ENCODE results near the gene PXN. TPM values are rescaled to one million over a fixed set of nuclear protein-coding genes. Genes with fewer than 3 reads are reported as not detected.

PXN gene
- total and polyA plus RNA-seq, 2 experiments from 2014 or later: 87.2 to 134 TPM

GRCh38 chr12:120181991-120182631 is 83.4 kb downstream of the PXN start:
- peak; percentile 81 for DNase-seq
- in situ Hi-C loops (cut with MboI): no loop called here
- Histone ChIP-seq H3K9me2 (ENCODE audit: insufficient read depth) (no peaks in the 10 kb centered on the region), H3K36me3 (ENCODE audit: low read depth) (peaks cover 57% of the 10 kb centered on the region), H3K9ac (no peak overlapping the region), H4K20me1 (ENCODE audit: insufficient read depth) (no peaks in the 10 kb centered on the region; the same call in 1 of the 2 replicates), H3K9me3 (ENCODE audit: low read depth) (no peaks in the 10 kb centered on the region), H3K4me1 (ENCODE audit: insufficient read depth) (peaks cover 17% of the 10 kb centered on the region), H2AFZ (no peak overlapping the region), H3F3A (ENCODE audit: insufficient read depth) (peaks cover 32% of the 10 kb centered on the region), H3K79me2 (ENCODE audit: insufficient read depth) (peaks cover 98% of the 10 kb centered on the region), H3K27ac (peak overlapping the region; percentile 53), H3K4me3 (no peak overlapping the region), H3K27me3 (replicated peaks; ENCODE audit: insufficient read depth) (no peaks in the 10 kb centered on the region), H3K4me2 (ENCODE audit: unreplicated experiment) (no peak overlapping the region)
- WGBS, 2 experiments (ENCODE audit: low coverage in 1 of 2, low lambda C conversion rate in 2 of 2, missing lambda C conversion rate in 2 of 2): 70 to 77% methylated on average over 8 of the region's 8 CpGs
- TF ChIP-seq EZH2phosphoT487 (IDR thresholded peaks at IDR 0.05; ENCODE audit: insufficient read depth, low read depth) (no peak), EZH2 (IDR thresholded peaks at IDR 0.05; ENCODE audit: insufficient read depth, poor library complexity, severe bottlenecking) (no peak)

- Histone ChIP-seq H3K79me2 (ENCODE audit: insufficient read depth) (peaks cover 89% of the 10 kb centered on the region), H3K36me3 (ENCODE audit: low read depth) (peaks cover 63% of the 10 kb centered on the region), H3K9ac (no peak overlapping the region), H2AFZ (no peak overlapping the region), H3K4me1 (ENCODE audit: insufficient read depth) (peaks cover 17% of the 10 kb centered on the region), H3K27me3 (replicated peaks; ENCODE audit: insufficient read depth) (no peaks in the 10 kb centered on the region), H3K4me3 (no peak overlapping the region), H3K9me3 (ENCODE audit: low read depth) (no peaks in the 10 kb centered on the region), H3F3A (ENCODE audit: insufficient read depth) (peaks cover 32% of the 10 kb centered on the region), H4K20me1 (ENCODE audit: insufficient read depth) (no peaks in the 10 kb centered on the region; the same call in 1 of the 2 replicates), H3K4me2 (ENCODE audit: unreplicated experiment) (no peak overlapping the region), H3K9me2 (ENCODE audit: insufficient read depth) (no peaks in the 10 kb centered on the region), H3K27ac (no peak overlapping the region)
- WGBS, 2 experiments (ENCODE audit: low coverage in 1 of 2, low lambda C conversion rate in 2 of 2, missing lambda C conversion rate in 2 of 2): 83 to 88% methylated on average over 6 to 7 of the region's 7 CpGs
- in situ Hi-C loops (cut with MboI): no loop called here
- no peak for TF ChIP-seq EZH2phosphoT487 (IDR thresholded peaks at IDR 0.05; ENCODE audit: insufficient read depth, low read depth)
- TF ChIP-seq EZH2 (IDR thresholded peaks at IDR 0.05; ENCODE audit: insufficient read depth, poor library complexity, severe bottlenecking): no peak
- DNase-seq: no peak
Observed at GRCh38 chr12:120180975-120181374, 84.6 kb downstream of the PXN start.

GRCh38 chr12:120175537-120175936 is 90.0 kb downstream of the PXN start:
- Histone ChIP-seq H3K79me2 (ENCODE audit: insufficient read depth) (peaks cover 55% of the 10 kb centered on the region), H3K9me3 (ENCODE audit: low read depth) (no peaks in the 10 kb centered on the region), H3K4me3 (no peak overlapping the region), H3F3A (ENCODE audit: insufficient read depth) (peaks cover under 1% of the 10 kb centered on the region; the same call in 1 of the 2 replicates), H3K36me3 (ENCODE audit: low read depth) (peaks cover 82% of the 10 kb centered on the region), H3K4me2 (ENCODE audit: unreplicated experiment) (no peak overlapping the region), H4K20me1 (ENCODE audit: insufficient read depth) (no peaks in the 10 kb centered on the region), H3K27me3 (replicated peaks; ENCODE audit: insufficient read depth) (no peaks in the 10 kb centered on the region), H2AFZ (no peak overlapping the region), H3K9ac (no peak overlapping the region), H3K27ac (no peak overlapping the region), H3K9me2 (ENCODE audit: insufficient read depth) (no peaks in the 10 kb centered on the region), H3K4me1 (ENCODE audit: insufficient read depth) (no peaks in the 10 kb centered on the region)
- no peak for DNase-seq
- no peak for TF ChIP-seq EZH2phosphoT487 (IDR thresholded peaks at IDR 0.05; ENCODE audit: insufficient read depth, low read depth)
- TF ChIP-seq EZH2 (IDR thresholded peaks at IDR 0.05; ENCODE audit: insufficient read depth, poor library complexity, severe bottlenecking): no peak
- in situ Hi-C loops (cut with MboI): no loop called here
- WGBS, 2 experiments (ENCODE audit: low coverage in 1 of 2, low lambda C conversion rate in 2 of 2, missing lambda C conversion rate in 2 of 2): 87 to 88% methylated on average over 11 of the region's 11 CpGs

- H3K9ac ChIP-seq: no peak overlapping the region
- in situ Hi-C loops (cut with MboI): no loop called here
- no peaks in the 10 kb centered on the region for H3K9me3 ChIP-seq (ENCODE audit: low read depth)
- H3K9me2 ChIP-seq (ENCODE audit: insufficient read depth): no peaks in the 10 kb centered on the region
- DNase-seq: no peak
- H3F3A ChIP-seq (ENCODE audit: insufficient read depth): peaks cover 4% of the 10 kb centered on the region; the same call in 1 of the 2 replicates
- 92 to 95% methylated on average over 5 of the region's 5 CpGs for WGBS, 2 experiments (ENCODE audit: low coverage in 1 of 2, low lambda C conversion rate in 2 of 2, missing lambda C conversion rate in 2 of 2)
- H2AFZ ChIP-seq: no peak overlapping the region
- H3K36me3 ChIP-seq (ENCODE audit: low read depth): peaks cover 83% of the 10 kb centered on the region
- H3K27ac ChIP-seq: no peak overlapping the region
- no peak for TF ChIP-seq EZH2phosphoT487 (IDR thresholded peaks at IDR 0.05; ENCODE audit: insufficient read depth, low read depth)
- no peak overlapping the region for H3K4me3 ChIP-seq
- H3K79me2 ChIP-seq (ENCODE audit: insufficient read depth): peaks cover 51% of the 10 kb centered on the region
- no peaks in the 10 kb centered on the region for H3K27me3 ChIP-seq (replicated peaks; ENCODE audit: insufficient read depth)
- no peak overlapping the region for H3K4me2 ChIP-seq (ENCODE audit: unreplicated experiment)
- no peaks in the 10 kb centered on the region for H4K20me1 ChIP-seq (ENCODE audit: insufficient read depth)
- no peaks in the 10 kb centered on the region for H3K4me1 ChIP-seq (ENCODE audit: insufficient read depth)
Observed at GRCh38 chr12:120175062-120175461, 90.5 kb downstream of the PXN start.

All from GM23248 (cell line).